Stimulated activated CD4-positive, alpha-beta T cell treated with anti-CD3 and anti-CD28 coated beads, TNF-alpha, amount 100 ng/mL, for 4 hours (primary cell): ENCODE data around the gene FAM177B.

Experiments
- DNase-seq, 3 experiments: peaks; one replicate each; pipeline ENCODE4 v3.0.0-alpha.2; 2020; ENCODE audit warnings: low read depth in 3 of 3

Gene FAM177B

GRCh38 chr1:222786121-222786520 is 49.1 kb downstream of the FAM177B start:
- DNase-seq = no peak

GRCh38 chr1:222787729-222788128 is 50.7 kb downstream of the FAM177B start:
- no peak for DNase-seq

GRCh38 chr1:222788402-222789156 is 51.6 kb downstream of the FAM177B start:
- DNase-seq = no peak

- no peak for DNase-seq
Measured at GRCh38 chr1:222790115-222790514, 53.1 kb downstream of the FAM177B start.

GRCh38 chr1:222790520-222790919 is 53.5 kb downstream of the FAM177B start:
- no peak for DNase-seq

- no peak for DNase-seq
Measured at GRCh38 chr1:222791006-222791710, 54.2 kb downstream of the FAM177B start.

GRCh38 chr1:222792744-222793143 is 55.7 kb downstream of the FAM177B start:
- DNase-seq = no peak

GRCh38 chr1:222794656-222795474 is 57.9 kb downstream of the FAM177B start:
- DNase-seq = no peak

GRCh38 chr1:222798116-222798515 is 61.1 kb downstream of the FAM177B start:
- no peak for DNase-seq

- no peak for DNase-seq
Measured at GRCh38 chr1:222798975-222799374, 62.0 kb downstream of the FAM177B start.
